Measurements from ENCODE around the gene TIFAB. TPM values are rescaled to one million over a fixed set of nuclear protein-coding genes. Genes with fewer than 3 reads are reported as not detected.

Gene TIFAB
- total RNA-seq, 1 donor from 2014 or later = 0.10 TPM

- no peak for DNase-seq
Measured at GRCh38 chr5:135481909-135482311, 29.8 kb upstream of the TIFAB start.

GRCh38 chr5:135481387-135481786 lies 29.2 kb upstream of the TIFAB start:
- DNase-seq = no peak

- DNase-seq = no peak
Measured at GRCh38 chr5:135480511-135480910, 28.4 kb upstream of the TIFAB start.

GRCh38 chr5:135478938-135479337 lies 26.8 kb upstream of the TIFAB start:
- no peak for DNase-seq

GRCh38 chr5:135477613-135478066 lies 25.5 kb upstream of the TIFAB start:
- no peak for DNase-seq

GRCh38 chr5:135476615-135477581 lies 24.7 kb upstream of the TIFAB start:
- DNase-seq = no peak

GRCh38 chr5:135473956-135474670 lies 22.0 kb upstream of the TIFAB start:
- no peak for DNase-seq

- no peak for DNase-seq
Measured at GRCh38 chr5:135472141-135472540, 20.0 kb upstream of the TIFAB start.

GRCh38 chr5:135471726-135472125 lies 19.6 kb upstream of the TIFAB start:
- no peak for DNase-seq

GRCh38 chr5:135469911-135470310 lies 17.8 kb upstream of the TIFAB start:
- no peak for DNase-seq

GRCh38 chr5:135468541-135468940 lies 16.4 kb upstream of the TIFAB start:
- no peak for DNase-seq

GRCh38 chr5:135467871-135468485 lies 15.8 kb upstream of the TIFAB start:
- no peak for DNase-seq

- no peak for DNase-seq
Measured at GRCh38 chr5:135467051-135467625, 15.0 kb upstream of the TIFAB start.

- peak; percentile 90 for DNase-seq
Measured at GRCh38 chr5:135466178-135467050, 14.3 kb upstream of the TIFAB start.

- no peak for DNase-seq
Measured at GRCh38 chr5:135465391-135466122, 13.4 kb upstream of the TIFAB start.

- DNase-seq = peak; percentile 74
Measured at GRCh38 chr5:135462304-135462703, 10.2 kb upstream of the TIFAB start.

- DNase-seq = no peak
Measured at GRCh38 chr5:135461481-135462151, 9.5 kb upstream of the TIFAB start.

- no peak for DNase-seq
Measured at GRCh38 chr5:135460246-135461033, 8.3 kb upstream of the TIFAB start.

- no peak for DNase-seq
Measured at GRCh38 chr5:135458921-135459331, 6.8 kb upstream of the TIFAB start.
